WTC11 (cell line): ENCODE data around the gene MORF4L2. TPM values are rescaled to one million over a fixed set of nuclear protein-coding genes. Genes with fewer than 3 reads are reported as not detected.

Experiments
- ATAC-seq: fragments of 200-7000 bp; cut with Tn5 transposase; 2 replicates; pipeline ENCODE4 v1.10.0; 2021; ENCODE audit warnings: mild to moderate bottlenecking, moderate library complexity
- CTCF ChIA-PET: fragments of 300-600 bp; sonication (Branson Sonifier 250); formaldehyde crosslinking; loops from one replicate; lab custom pipeline; 2021; ENCODE audit warnings: antibody characterized with exemption; lab: Charles Lee
- POLR2A ChIA-PET: fragments of 350-600 bp; sonication (Branson Sonifier 250); formaldehyde crosslinking; loops from one replicate; lab custom pipeline; 2021; ENCODE audit warnings: antibody characterized with exemption; lab: Charles Lee
- DNase-seq: peaks from one replicate; pipeline ENCODE4 v3.0.0; 2021; ENCODE audit warnings: low spot score
- H3K27ac Mint-ChIP-seq: 2 replicates; pipeline ENCODE4 v1.8.0; 2021; ENCODE audit warnings: mixed read lengths
- H3K27me3 Mint-ChIP-seq: 2 replicates; pipeline ENCODE4 v1.8.0; 2021; ENCODE audit warnings: low read depth, mild to moderate bottlenecking, moderate library complexity, mixed read lengths
- H3K36me3 Mint-ChIP-seq: 2 replicates; pipeline ENCODE4 v1.8.0; 2021; ENCODE audit warnings: mixed read lengths
- H3K4me1 Mint-ChIP-seq: 2 replicates; pipeline ENCODE4 v1.8.0; 2022; ENCODE audit warnings: mixed read lengths
- H3K4me3 Mint-ChIP-seq: 2 replicates; pipeline ENCODE4 v1.8.0; 2021; ENCODE audit warnings: mild to moderate bottlenecking, moderate library complexity, mixed read lengths
- H3K9me3 Mint-ChIP-seq: 2 replicates; pipeline ENCODE4 v1.8.0; 2021; ENCODE audit warnings: mixed read lengths
- AFF4 ChIP-seq: sonication (generic); formaldehyde crosslinking; IDR thresholded peaks from 2 replicates; pipeline ENCODE4 v1.8.1; 2023; ENCODE audit warnings: mild to moderate bottlenecking, missing genetic modification reagents, borderline replicate concordance
- FOXJ3 ChIP-seq: sonication (generic); formaldehyde crosslinking; IDR thresholded peaks from 2 replicates; pipeline ENCODE4 v1.9.0; 2021; ENCODE audit warnings: missing genetic modification reagents, mild to moderate bottlenecking, borderline replicate concordance
- FOXP1 ChIP-seq: sonication (generic); formaldehyde crosslinking; IDR thresholded peaks from 2 replicates; pipeline ENCODE4 v1.8.0; 2022; ENCODE audit warnings: missing genetic modification reagents, mild to moderate bottlenecking, moderate library complexity, borderline replicate concordance
- FOXP4 ChIP-seq: sonication (generic); formaldehyde crosslinking; IDR thresholded peaks from 2 replicates; pipeline ENCODE4 v1.8.0; 2022; ENCODE audit warnings: mild to moderate bottlenecking, missing genetic modification reagents
- HMGA2 ChIP-seq: fragments of 250-450 bp; sonication (Bioruptor Pico); IDR thresholded peaks from 2 replicates; pipeline ENCODE4 v1.4.0; 2021; ENCODE audit warnings: mild to moderate bottlenecking, moderate library complexity
- HMGXB4 ChIP-seq: sonication (generic); formaldehyde crosslinking; IDR thresholded peaks from 2 replicates; pipeline ENCODE4 v1.8.1; 2023; ENCODE audit warnings: mild to moderate bottlenecking, moderate library complexity, missing genetic modification reagents
- MAX ChIP-seq: sonication (generic); formaldehyde crosslinking; IDR thresholded peaks from 2 replicates; pipeline ENCODE4 v1.8.0; 2022; ENCODE audit warnings: mild to moderate bottlenecking, missing genetic modification reagents
- NR1H2 ChIP-seq: sonication (generic); formaldehyde crosslinking; IDR thresholded peaks from 2 replicates; pipeline ENCODE4 v1.9.0; 2021; ENCODE audit warnings: mild to moderate bottlenecking, moderate library complexity, missing genetic modification reagents
- OVOL2 ChIP-seq: fragments of 250-450 bp; sonication (Bioruptor Pico); IDR thresholded peaks from 2 replicates; pipeline ENCODE4 v1.9.0; 2021; ENCODE audit warnings: mild to moderate bottlenecking, borderline replicate concordance
- PREB ChIP-seq: sonication (generic); formaldehyde crosslinking; IDR thresholded peaks from 2 replicates; pipeline ENCODE4 v1.8.1; 2022; ENCODE audit warnings: mild to moderate bottlenecking, missing genetic modification reagents, moderate library complexity, borderline replicate concordance
- USF2 ChIP-seq: sonication (generic); formaldehyde crosslinking; IDR thresholded peaks from 2 replicates; pipeline ENCODE4 v1.8.1; 2023; ENCODE audit warnings: mild to moderate bottlenecking, missing genetic modification reagents, moderate library complexity
- ZNF138 ChIP-seq: sonication (generic); formaldehyde crosslinking; conservative IDR thresholded peaks from 2 replicates; pipeline ENCODE4 v1.8.1; 2022; ENCODE audit warnings: mild to moderate bottlenecking, moderate library complexity, missing genetic modification reagents
- ZNF219 ChIP-seq: sonication (generic); formaldehyde crosslinking; IDR thresholded peaks from 2 replicates; pipeline ENCODE4 v1.8.0; 2023; ENCODE audit warnings: missing genetic modification reagents, mild to moderate bottlenecking, borderline replicate concordance
- ZNF263 ChIP-seq: sonication (generic); formaldehyde crosslinking; IDR thresholded peaks from 2 replicates; pipeline ENCODE4 v1.8.1; 2022; ENCODE audit warnings: low read depth, mild to moderate bottlenecking, moderate library complexity, missing genetic modification reagents
- ZNF281 ChIP-seq: sonication (generic); formaldehyde crosslinking; IDR thresholded peaks from 2 replicates; pipeline ENCODE4 v1.8.0; 2023; ENCODE audit warnings: mild to moderate bottlenecking, missing genetic modification reagents
- ZNF671 ChIP-seq: fragments of 250-450 bp; sonication (Bioruptor Pico); IDR thresholded peaks from 2 replicates; pipeline ENCODE4 v1.8.0; 2021; ENCODE audit warnings: mild to moderate bottlenecking
- total RNA-seq: library from RNA; stranded (reverse); gene quantifications from 3 replicates; pipeline ENCODE4 v1.2.3, GENCODE V29; 2021

Gene MORF4L2
- total RNA-seq, 1 experiment from 2014 or later: 355 TPM

GRCh38 chrX:103704863-103705262, 18.4 kb upstream of the MORF4L2 start:
- TF ChIP-seq ZNF281 (CRISPR knock-in tag) (no peak), ZNF671 (CRISPR knock-in tag) (no peak), MAX (no peak), ZNF263 (no peak), FOXP1 (CRISPR knock-in tag) (no peak), ZNF138 (CRISPR knock-in tag) (no peak), HMGXB4 (no peak), OVOL2 (CRISPR knock-in tag) (no peak), FOXP4 (no peak), FOXJ3 (CRISPR knock-in tag) (no peak), USF2 (no peak), HMGA2 (no peak), NR1H2 (CRISPR knock-in tag) (no peak), ZNF219 (no peak), AFF4 (CRISPR knock-in tag) (no peak), PREB (CRISPR knock-in tag) (no peak)
- TF ChIP-seq, all 79 proteins: peak for 0
- ATAC-seq (no peak), DNase-seq (no peak)
- Mint-ChIP-seq H3K4me3 (no peak overlapping the region), H3K27ac (no peak overlapping the region), H3K4me1 (peaks cover 4% of the 10 kb centered on the region; the same call in 1 of the 2 replicates), H3K27me3 (peaks cover 22% of the 10 kb centered on the region), H3K36me3 (peaks cover under 1% of the 10 kb centered on the region; the same call in 1 of the 2 replicates), H3K9me3 (peaks cover 5% of the 10 kb centered on the region; the same call in 1 of the 2 replicates)
- ChIA-PET POLR2A (no interaction called here), CTCF (no interaction called here)
